Ovary (tissue), 3 donors: ENCODE data around the gene ANKRD33.

Source experiments
- CTCF ChIP-seq, 3 donors: fragments of 450-650 bp in 2 of 3; fragments of 200-600 bp in 1 of 3; IDR thresholded peaks; one replicate each; pipeline versions ENCODE4 v1.5.1 to v1.8.0; 2016 to 2022; ENCODE audit warnings: antibody characterized with exemption in 3 of 3, mild to moderate bottlenecking in 1 of 3
- EP300 ChIP-seq: sonication (generic); formaldehyde crosslinking; IDR thresholded peaks from one replicate; pipeline ENCODE4 v1.6.1; 2017; ENCODE audit warnings: antibody characterized with exemption
- POLR2A ChIP-seq: fragments of 450-650 bp; IDR thresholded peaks from one replicate; pipeline ENCODE4 v1.6.1; 2017; ENCODE audit warnings: antibody characterized with exemption, mild to moderate bottlenecking, moderate library complexity
- donor health status: DM: no; HTN: no; CAD: no.

DNA sequence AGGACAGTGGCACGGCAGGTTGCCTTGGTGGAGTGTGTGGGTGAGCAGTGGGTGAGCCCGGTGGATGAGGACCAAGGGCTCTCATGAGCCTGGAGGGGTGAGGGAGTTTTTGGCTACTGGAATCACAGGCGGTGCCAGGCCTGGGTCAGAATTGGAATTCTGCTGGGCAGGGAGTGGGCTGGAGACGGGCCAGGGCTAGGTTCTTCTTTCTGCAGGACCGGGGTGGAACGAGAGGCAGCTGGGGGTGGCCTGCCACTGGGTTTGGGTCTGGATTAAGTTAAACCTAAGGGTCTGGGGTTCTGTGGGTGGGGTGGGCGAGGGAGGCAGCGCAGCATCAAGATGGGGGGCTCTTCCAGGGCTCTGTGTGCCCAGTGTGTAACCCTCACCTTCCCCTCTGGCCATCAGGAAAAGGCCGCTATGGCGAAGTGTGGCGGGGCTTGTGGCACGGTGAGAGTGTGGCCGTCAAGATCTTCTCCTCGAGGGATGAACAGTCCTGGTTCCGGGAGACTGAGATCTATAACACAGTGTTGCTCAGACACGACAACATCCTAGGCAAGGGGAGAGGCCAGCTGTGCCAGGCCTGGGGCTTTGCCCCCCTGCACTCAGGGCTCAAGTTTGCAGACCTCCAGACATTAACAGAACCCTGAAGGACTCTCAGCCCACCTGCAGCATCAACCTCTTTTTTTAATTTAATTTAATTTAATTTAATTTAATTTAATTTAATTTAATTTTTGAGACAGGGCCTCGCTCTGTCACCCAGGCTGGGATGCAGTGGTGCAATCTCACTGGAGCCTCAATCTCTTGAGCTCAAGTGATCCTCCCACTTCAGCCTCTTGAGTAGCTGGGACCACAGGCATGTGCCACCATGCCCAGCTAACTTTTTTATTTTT is 26.4 kb downstream of the ANKRD33 start:
- TF ChIP-seq CTCF (IDR thresholded peaks at IDR 0.05): no peak
- no peak for TF ChIP-seq POLR2A
- no peak for TF ChIP-seq EP300
